Measurements from ENCODE around the gene GNAS.
A peak's percentile ranks its signal among the peaks of the same experiment; 100 is the strongest.

GNAS gene

DNA sequence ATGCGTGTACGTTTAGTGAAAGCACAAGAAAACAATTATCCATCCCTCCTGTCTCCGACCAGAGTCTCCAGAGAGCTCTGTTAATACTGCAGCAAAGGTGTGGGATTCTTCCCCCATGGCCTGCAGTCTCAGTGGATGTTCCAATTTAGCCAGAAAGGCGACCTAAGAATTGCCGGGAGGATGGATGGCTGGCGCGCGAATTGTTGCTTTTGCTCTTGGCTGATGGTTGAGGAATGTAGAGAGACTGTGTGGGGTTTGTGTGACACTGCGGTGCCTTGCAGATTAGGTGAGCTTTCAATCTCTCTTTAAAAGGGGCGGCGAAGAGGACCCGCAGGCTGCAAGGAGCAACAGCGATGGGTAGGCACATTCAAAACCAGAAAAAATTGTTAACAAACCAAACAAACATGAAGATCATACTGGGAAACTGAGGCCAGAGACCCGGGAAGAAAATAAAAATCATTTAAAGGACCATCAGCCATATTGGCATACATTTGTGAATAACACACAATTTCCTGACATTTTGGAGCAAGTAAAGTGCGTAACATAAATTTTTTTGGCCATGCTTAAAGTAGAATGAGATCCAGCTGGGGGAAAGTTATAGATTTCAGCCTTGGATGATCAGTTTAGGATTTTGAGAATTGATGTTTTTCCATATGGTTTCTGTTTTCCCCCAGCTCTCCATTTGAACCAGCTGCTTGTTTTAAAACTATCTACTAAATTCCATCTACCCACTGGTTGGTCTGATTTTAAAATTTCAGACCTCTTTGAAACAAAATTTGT lies 46.3 kb downstream of the GNAS start:
- no peak for DNase-seq (ENCODE audit: low spot score)

DNA sequence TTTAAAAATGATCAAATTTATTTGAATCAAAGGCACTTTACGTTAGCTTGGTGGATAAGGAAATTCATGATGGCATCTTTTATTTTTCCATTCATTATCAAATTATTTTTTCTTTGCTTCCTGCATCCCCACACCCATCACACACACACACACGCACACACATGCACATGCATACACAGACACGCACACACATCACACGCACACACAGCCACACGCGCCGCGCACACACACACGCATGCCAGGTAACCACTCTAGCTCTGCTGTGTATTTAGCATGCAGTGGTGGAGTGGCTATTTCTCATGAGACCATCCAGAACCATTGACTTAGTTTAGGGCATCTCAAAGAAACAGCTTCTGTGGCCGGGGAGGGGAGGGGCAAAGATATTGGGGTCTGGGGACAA lies 47.0 kb downstream of the GNAS start:
- DNase-seq (ENCODE audit: low spot score): no peak

DNA sequence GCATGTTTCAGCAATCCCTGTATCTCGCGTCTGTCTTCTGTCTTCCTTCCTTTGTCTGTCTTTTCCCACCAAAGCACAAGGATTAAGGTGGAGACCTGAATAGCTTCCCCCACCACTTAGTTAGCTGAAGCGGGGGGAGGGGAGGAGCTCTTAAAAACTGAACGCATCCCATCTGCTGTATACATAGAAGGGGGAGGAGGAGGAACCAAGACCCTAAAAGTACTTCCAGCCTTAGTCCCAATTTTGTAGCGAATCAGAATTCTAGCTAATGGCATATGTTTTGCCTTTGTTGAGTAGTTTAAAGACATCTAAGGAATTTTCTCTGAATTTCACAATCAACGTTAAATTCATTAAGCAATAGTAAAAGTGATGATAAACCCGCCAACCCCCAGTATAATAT lies 47.9 kb downstream of the GNAS start:
- DNase-seq (ENCODE audit: low spot score): no peak

DNA sequence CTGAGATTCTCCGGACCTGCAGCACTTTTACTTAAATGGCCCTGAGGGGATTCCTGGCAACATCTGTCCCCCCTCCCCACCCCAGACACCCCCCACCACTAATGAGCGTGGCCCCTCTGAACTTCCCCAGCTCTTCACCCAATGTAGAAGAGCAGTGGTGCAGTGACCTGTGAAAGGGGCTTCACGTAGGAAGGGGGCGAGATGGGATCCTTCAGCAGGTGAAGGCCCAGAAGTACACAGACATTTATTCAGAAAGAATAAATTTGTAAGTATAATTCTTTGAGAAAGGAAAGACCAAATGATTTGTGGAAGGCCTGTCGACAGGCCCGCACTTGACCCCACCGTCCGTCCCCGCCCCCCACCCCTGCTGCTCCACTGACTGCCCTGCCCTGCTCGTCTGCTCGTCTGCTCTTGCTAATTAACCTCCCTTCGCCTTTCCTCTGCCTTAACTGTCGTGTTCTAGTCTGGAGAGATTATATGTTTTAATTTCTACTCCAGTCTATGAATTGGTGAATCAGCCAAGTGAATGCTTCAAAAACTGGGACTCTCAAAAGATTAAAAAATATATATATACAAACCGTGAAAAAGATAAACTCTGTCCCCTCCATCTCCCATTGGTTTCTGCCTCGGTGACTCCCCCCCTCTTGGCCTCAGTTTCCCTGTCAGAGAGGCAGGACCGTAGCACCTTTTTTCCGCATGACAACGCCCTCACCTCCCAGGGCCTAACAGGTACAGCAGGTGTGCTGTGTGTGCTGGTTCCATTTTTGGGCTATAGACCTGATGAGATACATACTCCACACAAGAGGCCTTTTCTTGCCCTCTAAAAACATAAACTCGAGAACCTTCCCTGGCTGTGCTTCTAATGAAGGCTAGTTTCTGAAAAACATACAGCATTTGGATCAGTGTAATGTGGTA lies 49.2 kb downstream of the GNAS start:
- no peak for DNase-seq (ENCODE audit: low spot score)

DNA sequence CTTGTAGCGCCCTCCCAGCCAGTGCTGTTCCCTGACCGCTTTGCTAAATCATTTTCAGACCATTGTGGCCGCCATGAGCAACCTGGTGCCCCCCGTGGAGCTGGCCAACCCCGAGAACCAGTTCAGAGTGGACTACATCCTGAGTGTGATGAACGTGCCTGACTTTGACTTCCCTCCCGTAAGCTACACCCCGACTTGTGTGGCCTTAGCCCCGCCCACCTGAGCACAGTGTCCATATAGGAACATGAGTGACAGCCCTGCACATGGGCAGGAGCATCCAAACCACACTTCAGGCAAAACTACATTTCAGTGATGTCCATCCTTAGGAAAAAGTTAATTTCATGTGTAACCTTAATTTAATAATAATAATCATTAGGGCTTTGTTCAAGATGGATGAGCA lies 51.1 kb downstream of the GNAS start:
- no peak for DNase-seq (ENCODE audit: low spot score)

DNA sequence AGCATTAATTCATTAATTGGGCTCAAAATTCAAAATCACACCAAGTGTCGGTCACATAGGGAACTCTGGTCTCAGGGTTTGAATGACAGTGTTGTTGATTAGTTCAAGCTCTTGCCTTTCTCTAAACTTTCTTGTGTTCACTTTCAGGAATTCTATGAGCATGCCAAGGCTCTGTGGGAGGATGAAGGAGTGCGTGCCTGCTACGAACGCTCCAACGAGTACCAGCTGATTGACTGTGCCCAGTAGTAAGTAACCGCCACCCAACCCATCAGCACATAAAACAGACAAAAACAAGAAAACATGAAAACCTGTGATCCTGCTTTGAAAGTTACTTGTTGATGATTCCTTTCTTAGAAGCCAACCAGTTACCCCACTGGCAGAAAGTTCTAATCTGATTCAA lies 52.7 kb downstream of the GNAS start:
- DNase-seq (ENCODE audit: low spot score): no peak

DNA sequence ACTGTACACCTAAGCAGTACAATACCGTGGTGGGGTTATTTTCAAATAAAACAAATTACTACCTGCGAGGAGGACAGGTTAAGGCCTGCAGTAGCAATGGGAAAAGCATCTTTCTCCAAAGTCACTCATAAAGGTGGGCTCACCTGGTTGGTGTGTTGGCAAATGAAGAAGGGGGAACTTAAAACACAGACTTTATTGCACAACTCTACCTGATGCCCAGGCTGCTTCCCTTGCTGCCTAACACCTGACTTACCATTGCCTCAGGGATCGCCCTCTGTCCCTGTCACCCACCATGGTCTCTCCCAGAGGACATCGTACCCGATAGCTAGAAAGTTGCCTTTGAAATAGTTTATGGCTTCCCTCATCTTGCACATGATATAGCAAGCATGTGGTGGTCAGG lies 53.6 kb downstream of the GNAS start:
- DNase-seq (ENCODE audit: low spot score): no peak

DNA sequence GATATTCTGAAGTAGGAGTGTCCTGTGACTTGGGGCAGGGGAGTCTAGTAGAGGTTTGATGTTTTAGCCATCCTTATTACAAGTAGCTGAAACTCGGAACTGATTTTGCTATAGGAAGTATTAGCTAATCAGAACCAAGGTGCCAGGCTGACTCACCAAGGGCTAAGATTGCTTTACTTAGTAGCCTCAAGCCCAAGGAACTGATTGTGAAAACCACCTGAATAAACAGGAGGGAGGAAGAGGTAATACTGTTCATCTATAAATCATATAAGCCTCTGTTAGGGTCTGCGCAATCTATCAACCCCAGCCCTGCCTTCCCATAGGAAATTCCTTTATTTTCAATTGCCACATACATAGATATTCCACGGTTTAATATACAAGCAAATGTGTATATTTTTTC lies 54.4 kb downstream of the GNAS start:
- DNase-seq (ENCODE audit: low spot score): peak; percentile 30

DNA sequence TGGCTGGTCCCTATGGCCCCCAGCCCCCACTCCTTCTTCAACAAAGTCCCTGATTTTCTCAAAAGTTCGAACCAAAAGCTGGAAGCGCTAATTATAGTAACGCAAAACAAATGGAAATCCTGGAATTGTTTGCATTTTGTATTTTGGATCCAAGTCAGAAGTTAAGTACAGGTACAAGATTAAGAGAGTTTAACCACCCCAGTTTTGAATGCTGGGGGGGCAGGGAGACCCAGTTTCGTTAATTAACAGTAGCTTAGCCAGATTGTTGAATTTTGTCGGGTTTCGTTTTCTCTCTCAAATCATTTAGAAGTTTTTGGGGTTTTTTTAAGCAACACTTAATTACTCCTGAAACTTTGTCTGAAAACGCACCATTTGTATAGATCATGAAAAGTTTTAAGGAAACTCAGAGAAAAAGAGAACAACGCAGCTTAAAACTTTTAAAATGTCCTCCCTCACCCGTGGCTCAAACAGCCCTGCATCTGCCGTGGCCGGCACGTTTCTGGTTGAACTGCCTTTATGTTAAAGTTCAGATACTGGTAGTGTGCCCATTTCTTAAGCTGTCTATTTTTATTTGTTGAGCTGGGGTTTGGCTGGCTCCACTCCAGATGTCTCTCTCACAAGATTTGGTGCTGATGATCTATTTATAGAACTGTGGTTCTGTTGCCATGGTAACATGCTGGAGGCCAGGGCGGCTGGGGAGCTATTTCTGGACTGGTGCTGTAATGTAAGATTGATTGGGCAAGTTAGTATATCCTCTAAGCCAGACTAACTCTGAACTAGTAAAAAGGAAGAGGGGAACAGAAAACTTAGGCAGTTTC lies 55.0 kb downstream of the GNAS start:
- DNase-seq (ENCODE audit: low spot score): peak; percentile 86

DNA sequence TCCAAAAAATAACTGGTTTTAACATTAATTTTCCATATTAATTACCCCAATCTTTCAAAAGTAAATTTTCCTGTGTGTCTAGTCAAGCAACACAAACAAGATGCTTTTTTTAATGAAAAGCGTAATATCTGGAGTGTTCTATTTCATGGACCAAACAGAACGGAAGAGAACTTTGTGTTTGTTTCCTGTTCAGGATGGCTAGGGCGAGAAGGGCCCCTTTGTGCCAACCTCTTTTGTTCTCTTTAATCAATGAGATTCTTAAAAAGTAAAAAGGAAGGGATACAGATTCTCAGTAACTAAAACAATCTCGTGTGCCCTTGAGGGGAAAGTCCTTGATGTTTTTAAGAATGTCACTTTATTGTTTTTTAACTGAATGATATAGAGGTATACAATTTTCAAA lies 55.7 kb downstream of the GNAS start:
- no peak for DNase-seq (ENCODE audit: low spot score)

DNA sequence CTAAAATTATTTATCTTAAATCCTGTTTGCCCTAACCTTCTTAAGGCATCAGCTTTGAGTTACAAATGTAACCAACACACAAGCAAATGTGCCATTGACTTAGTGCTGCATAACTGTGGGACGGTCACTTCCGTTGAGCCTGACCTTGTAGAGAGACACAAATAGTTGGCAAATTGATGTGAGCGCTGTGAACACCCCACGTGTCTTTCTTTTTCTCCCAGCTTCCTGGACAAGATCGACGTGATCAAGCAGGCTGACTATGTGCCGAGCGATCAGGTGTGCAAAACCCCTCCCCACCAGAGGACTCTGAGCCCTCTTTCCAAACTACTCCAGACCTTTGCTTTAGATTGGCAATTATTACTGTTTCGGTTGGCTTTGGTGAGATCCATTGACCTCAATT lies 56.4 kb downstream of the GNAS start:
- DNase-seq (ENCODE audit: low spot score): no peak

DNA sequence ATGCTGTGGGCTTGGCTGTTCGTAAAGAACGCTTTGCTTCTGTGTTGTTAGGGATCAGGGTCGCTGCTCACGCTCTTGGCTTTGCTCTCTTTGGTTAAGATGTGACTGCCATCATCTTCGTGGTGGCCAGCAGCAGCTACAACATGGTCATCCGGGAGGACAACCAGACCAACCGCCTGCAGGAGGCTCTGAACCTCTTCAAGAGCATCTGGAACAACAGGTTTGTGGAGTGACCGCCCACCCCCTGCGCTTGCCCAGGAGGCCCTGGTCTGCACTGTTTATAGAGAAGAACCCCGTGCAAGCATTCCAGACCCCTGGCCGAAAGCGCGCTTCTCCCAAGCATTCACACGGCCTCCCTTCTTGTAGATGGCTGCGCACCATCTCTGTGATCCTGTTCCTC lies 57.1 kb downstream of the GNAS start:
- DNase-seq (ENCODE audit: low spot score): no peak

DNA sequence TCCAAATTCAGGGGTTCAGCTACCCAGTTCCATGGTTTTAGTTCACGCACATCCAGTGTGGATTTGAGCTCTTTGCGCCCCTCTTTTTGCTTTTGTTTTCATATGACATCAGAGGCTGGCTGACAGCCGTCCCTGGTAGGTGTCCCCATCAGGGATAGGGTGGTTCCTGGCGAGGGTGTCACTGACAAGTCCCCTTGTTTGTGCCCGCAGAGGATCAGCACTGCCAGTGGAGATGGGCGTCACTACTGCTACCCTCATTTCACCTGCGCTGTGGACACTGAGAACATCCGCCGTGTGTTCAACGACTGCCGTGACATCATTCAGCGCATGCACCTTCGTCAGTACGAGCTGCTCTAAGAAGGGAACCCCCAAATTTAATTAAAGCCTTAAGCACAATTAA lies 58.0 kb downstream of the GNAS start:
- no peak for DNase-seq (ENCODE audit: low spot score)

DNA sequence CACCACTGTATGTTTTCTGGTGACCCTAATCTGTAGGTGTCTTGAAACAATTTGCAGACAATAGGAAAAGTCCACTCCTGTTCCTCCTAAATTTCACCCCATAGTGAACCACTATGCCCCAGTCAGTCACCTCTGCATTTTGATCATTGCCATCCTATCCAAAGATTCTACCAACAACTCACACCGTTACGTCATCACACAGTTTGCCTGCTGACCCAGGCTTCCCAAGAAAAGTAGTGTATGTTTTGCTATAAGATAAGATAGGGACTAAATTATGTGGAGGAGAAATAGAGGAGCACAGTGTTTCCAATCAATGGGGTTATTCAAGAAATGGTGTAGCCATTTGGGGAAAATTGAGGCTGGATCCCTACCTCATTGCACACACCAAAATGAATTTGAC lies 58.8 kb downstream of the GNAS start:
- DNase-seq (ENCODE audit: low spot score): no peak

DNA sequence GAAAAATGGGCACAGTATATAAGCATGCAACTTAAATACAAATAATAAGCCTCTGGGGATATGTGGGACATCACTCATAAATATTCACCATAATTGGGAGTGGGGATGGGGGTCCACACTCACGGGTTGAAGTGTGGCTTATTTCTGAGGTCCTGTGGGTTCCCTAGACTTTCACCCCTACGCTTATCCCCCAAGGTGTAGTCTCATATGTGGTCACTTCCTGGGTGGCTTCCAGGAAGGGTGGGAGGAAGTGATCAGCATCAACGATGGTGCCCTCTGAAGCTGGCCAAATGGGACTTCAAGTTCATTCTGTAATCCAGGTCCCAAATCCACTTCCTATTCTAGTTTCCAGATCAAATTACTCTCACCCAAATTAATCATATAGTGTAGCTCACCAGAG lies 59.5 kb downstream of the GNAS start:
- DNase-seq (ENCODE audit: low spot score): no peak

DNA sequence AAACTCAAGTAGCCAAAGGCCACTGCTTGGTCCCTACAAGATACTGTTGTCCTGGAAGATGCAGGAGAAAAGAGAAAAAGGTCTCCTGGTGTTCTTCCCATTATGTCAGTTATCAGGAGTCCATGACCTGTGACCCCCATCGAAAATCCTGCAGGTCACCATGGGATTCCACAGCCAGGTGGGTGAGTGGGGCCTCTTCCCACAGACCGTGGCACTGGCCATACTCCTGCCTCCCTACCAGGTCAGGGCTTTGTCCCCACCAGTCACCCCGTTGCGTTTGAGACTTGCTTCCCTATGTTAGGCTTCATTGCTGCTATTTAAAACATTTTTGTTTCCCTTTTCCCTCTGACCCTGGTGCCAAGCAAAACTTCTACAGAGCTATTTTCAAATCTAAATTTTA lies 60.6 kb downstream of the GNAS start:
- no peak for DNase-seq (ENCODE audit: low spot score)

DNA sequence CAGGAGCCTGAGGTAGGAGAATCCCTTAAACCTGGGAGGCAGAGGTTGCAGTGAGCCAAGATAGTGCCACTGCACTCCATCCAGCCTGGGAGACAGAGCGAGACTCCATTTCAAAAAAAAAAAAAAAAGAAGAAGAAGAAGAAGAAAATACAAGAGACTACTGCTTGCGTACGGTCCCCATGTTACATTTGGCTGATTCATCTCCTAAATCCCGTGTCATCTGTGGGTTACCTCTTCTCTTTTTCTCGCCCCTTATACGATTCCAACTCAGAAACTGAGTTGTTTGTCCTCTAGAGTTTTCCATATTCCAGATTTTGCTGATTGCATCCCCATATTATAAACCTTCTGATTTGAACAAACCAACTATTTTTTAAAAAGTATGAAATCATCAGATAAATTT lies 66.1 kb downstream of the GNAS start:
- no peak for DNase-seq (ENCODE audit: low spot score)

DNA sequence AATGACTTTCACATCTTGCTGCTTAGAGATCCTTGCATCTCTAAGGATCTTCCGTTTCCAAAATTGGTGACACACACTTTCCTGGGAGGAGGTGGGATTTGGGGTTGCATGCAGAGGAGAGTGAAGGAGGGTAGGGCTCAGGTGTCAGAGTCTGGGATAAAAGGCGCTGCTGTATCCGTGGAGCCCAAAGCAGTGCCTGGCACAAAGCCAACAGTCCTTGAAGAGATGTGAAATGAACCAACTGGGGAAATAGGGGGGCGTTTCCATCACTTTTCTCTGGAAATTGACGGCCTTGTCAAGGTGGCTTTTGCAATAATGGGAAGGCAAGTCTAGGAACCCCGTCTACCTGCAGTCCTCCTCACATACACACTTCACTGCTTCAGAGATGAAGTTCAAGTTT lies 69.0 kb downstream of the GNAS start:
- no peak for DNase-seq (ENCODE audit: low spot score)

DNA sequence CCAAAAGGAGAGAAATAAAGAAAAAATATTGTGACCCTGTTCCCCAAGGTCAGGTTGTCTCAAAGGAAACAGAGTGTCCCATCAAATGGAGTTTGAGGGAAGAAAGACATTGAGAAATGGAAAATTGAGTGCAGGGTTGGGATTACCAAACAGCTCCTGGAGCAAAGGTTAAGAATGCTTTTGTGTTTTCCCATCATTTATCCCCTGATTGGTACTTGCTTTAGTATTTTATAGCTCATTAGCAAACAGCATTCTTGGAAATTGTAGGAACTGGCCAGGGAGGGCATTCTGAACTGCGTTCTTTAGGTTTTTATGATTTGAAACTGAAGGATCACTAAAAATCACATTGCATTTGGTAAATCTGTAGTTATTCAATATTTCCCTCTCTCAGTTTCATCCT lies 69.5 kb downstream of the GNAS start:
- DNase-seq (ENCODE audit: low spot score): no peak

DNA sequence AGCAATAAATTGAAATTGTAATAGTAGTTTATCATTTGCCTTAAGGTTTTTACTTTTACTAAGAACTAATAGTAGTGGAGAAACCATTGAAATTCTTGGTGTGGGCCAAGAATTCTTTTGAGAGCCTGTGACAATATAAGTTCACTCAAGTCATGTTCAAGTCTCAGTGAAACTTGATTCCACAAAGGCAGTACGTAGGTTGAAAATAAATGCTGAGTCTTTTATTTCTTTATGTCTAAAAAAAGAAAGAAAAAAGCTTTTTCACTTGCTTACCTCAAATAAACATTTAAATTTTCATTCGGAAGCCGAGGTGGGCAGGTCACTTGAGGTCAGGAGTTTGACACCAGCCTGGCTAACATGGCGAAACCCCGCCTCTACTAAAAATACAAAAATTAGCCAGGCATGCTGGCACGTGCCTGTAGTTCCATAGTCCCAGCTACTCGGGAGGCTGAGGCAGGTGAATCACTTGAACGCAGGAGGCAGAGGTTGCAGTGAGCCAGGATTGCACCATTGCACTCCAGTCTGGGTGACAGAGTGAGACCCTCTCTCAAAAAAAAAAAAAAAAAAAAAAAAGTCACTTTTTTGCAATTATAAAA lies 70.7 kb downstream of the GNAS start:
- no peak for DNase-seq (ENCODE audit: low spot score)

DNA sequence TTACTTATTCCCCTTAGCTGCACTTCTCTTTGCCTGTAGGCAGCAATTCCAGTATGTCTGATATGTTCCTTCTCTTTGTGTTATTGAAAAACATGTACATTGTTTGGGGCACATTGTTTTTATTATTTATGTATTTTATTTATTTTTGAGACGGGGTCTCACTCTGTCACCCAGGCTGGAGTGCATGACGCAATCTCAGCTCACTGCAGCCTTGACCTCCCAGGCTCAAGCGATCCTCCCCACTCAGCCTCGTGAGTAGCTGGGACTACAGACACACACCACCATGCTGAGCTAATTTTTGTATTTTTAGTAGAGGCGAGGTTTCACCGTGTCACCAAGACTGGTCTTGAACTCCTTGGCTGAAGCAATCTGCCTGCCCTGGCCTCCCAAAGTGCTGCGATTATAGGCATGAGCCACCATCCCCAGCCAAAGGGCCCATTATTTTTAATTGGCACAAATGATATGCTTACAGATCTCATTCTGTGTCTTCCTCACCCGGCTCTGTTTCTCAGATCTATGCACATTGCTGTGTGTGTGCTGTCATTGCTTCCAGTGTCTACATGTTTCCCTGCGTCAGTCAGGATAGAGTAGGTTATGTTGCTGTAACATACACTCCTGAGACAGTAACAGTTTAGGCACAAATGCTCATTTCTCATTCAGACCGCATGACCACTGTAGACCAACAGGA lies 74.4 kb downstream of the GNAS start:
- DNase-seq (ENCODE audit: low spot score): no peak

Data from activated CD4-positive, alpha-beta T cell treated with anti-CD3 and anti-CD28 coated beads, Interleukin-2, Interleukin-4, amounts not matched to agents 100 ng/mL and 50 ng/mL, durations not matched to agents 16 hours and 8 hours (primary cell).